K562 treated with DMSO at 1 percent for 48 hours (cell line): ENCODE results near the gene R3HDM2. TPM values are rescaled to one million over a fixed set of nuclear protein-coding genes. Genes with fewer than 3 reads are reported as not detected.

Source experiments
- total RNA-seq: library from RNA; unstranded; fragments of 300-600 nt; gene quantifications from 2 replicates; pipeline ENCODE4 v1.2.3, GENCODE V29; 2022; ENCODE audit warnings: low replicate concordance; ENCODE audit errors: extremely low read depth

R3HDM2 gene
- not detected in 2 replicates for total RNA-seq

GRCh38 chr12:57430931-57431566 is at the start of gene R3HDM2:
R3HDM2 (minus strand) TSS chr12:57431043; CDS start chr12:57310428, 120,615 bp downstream.

GRCh38 chr12:57479376-57480115 is 48.7 kb upstream of the R3HDM2 start, which contains the start of gene ARHGAP9:
ARHGAP9 (minus strand) TSS chr12:57479866; CDS start chr12:57479406, 460 bp downstream.

GRCh38 chr12:57459750-57460467 is 29.1 kb upstream of the R3HDM2 start, which contains the start of gene GLI1:
GLI1 (plus strand) TSS chr12:57459785; CDS start chr12:57463692, 3,907 bp downstream.

GRCh38 chr12:57454566-57455373 is 23.9 kb upstream of the R3HDM2 start, which contains the start of gene INHBE:
INHBE (plus strand) TSS chr12:57455307; CDS start chr12:57455537, 230 bp downstream.

GRCh38 chr12:57434517-57435223 is 3.8 kb upstream of the R3HDM2 start, which contains the start of gene INHBC:
INHBC (plus strand) TSS chr12:57434784; CDS start chr12:57434887, 103 bp downstream.

GRCh38 chr12:57250956-57251355 is 179.9 kb downstream of the R3HDM2 start, which contains the start of gene STAC3:
STAC3 (minus strand) TSS chr12:57251187; CDS start chr12:57249636, 1,551 bp downstream.

GRCh38 chr12:57229634-57230380 is 201.0 kb downstream of the R3HDM2 start, which contains the start of gene SHMT2:
SHMT2 (plus strand) TSS chr12:57229711; CDS start chr12:57229779, 68 bp downstream.

GRCh38 chr12:57216014-57216911 is 214.6 kb downstream of the R3HDM2 start, which contains the start of gene NXPH4:
NXPH4 (plus strand) TSS chr12:57216794; CDS start chr12:57216970, 176 bp downstream.

Other genes with a start within 250 kb of the R3HDM2 start
- gene NXPH4, start 214.2 kb downstream of the R3HDM2 start, total RNA-seq = not detected in 2 replicates
- gene SHMT2, start 201.3 kb downstream of the R3HDM2 start, total RNA-seq = not detected in 2 replicates
- gene STAC3, start 179.9 kb downstream of the R3HDM2 start, total RNA-seq = not detected in 2 replicates
- gene INHBC, start 3.7 kb upstream of the R3HDM2 start, total RNA-seq = not detected in 2 replicates
- not detected in 2 replicates for gene INHBE, start 24.3 kb upstream of the R3HDM2 start, total RNA-seq
- not detected in 2 replicates for gene GLI1, start 28.7 kb upstream of the R3HDM2 start, total RNA-seq
- not detected in 2 replicates for gene ARHGAP9, start 48.8 kb upstream of the R3HDM2 start, total RNA-seq
- 1,111 TPM in 1 of 2 replicates, not detected in the other for gene MARS1, start 57.0 kb upstream of the R3HDM2 start, total RNA-seq
- not detected in 2 replicates for gene DDIT3, start 89.5 kb upstream of the R3HDM2 start, total RNA-seq
- gene MBD6, start 91.8 kb upstream of the R3HDM2 start, total RNA-seq = not detected in 2 replicates
- 249 TPM in 1 of 2 replicates, not detected in the other for gene DCTN2, start 116.1 kb upstream of the R3HDM2 start, total RNA-seq
- gene KIF5A, start 119.0 kb upstream of the R3HDM2 start, total RNA-seq = not detected in 2 replicates
- gene PIP4K2C, start 160.1 kb upstream of the R3HDM2 start, total RNA-seq = not detected in 2 replicates
- not detected in 2 replicates for gene DTX3, start 173.8 kb upstream of the R3HDM2 start, total RNA-seq
- not detected in 2 replicates for gene ARHGEF25, start 180.4 kb upstream of the R3HDM2 start, total RNA-seq
- gene B4GALNT1, start 202.2 kb upstream of the R3HDM2 start, total RNA-seq = not detected in 2 replicates